KMS-11 (cell line): ENCODE measurements around the gene NFATC1.

Experiments
- H2AFZ ChIP-seq: fragments of 200-600 bp; sonication (generic); 2 replicates; pipeline ENCODE4 v1.6.1; 2016; ENCODE audit warnings: antibody characterized with exemption, mixed run types, low read depth
- H3K27ac ChIP-seq: fragments of 200-600 bp; sonication (generic); 2 replicates; pipeline ENCODE4 v1.6.1; 2016; ENCODE audit warnings: mild to moderate bottlenecking, mixed run types
- H3K27me3 ChIP-seq: fragments of 200-600 bp; sonication (generic); 2 replicates; pipeline ENCODE4 v1.6.1; 2017; ENCODE audit warnings: mild to moderate bottlenecking, low read depth, mixed run types, moderate library complexity; ENCODE audit not compliant: insufficient read depth
- H3K36me3 ChIP-seq: fragments of 200-600 bp; sonication (generic); 2 replicates; pipeline ENCODE4 v1.6.1; 2017; ENCODE audit warnings: mild to moderate bottlenecking, mixed run types; ENCODE audit not compliant: insufficient read depth
- H3K4me1 ChIP-seq: fragments of 200-600 bp; sonication (generic); 2 replicates; pipeline ENCODE4 v1.6.1; 2016; ENCODE audit warnings: mild to moderate bottlenecking, low read depth, mixed run types; ENCODE audit not compliant: poor library complexity, severe bottlenecking
- H3K4me2 ChIP-seq: fragments of 200-600 bp; sonication (generic); 2 replicates; pipeline ENCODE4 v1.7.0; 2016; ENCODE audit warnings: mild to moderate bottlenecking, mixed run types
- H3K4me3 ChIP-seq: fragments of 200-600 bp; sonication (generic); IDR thresholded peaks from 2 replicates; pipeline ENCODE4 v1.6.1; 2017; ENCODE audit warnings: low read depth, low read length, mixed read lengths; ENCODE audit not compliant: insufficient read depth
- H3K79me2 ChIP-seq: fragments of 200-600 bp; sonication (generic); 2 replicates; pipeline ENCODE4 v1.6.1; 2016; ENCODE audit warnings: low read depth, mixed run types; ENCODE audit not compliant: insufficient read depth
- H3K9ac ChIP-seq: fragments of 200-600 bp; sonication (generic); 2 replicates; pipeline ENCODE4 v1.6.1; 2016; ENCODE audit warnings: mild to moderate bottlenecking, mixed run types
- H4K20me1 ChIP-seq: fragments of 200-600 bp; sonication (generic); 2 replicates; pipeline ENCODE4 v1.6.1; 2016; ENCODE audit warnings: mild to moderate bottlenecking, mixed run types; ENCODE audit not compliant: insufficient read depth
- CTCF ChIP-seq: fragments of 200-600 bp; sonication (generic); conservative IDR thresholded peaks from 2 replicates; pipeline ENCODE4 v1.6.1; 2017; ENCODE audit warnings: low read depth, mild to moderate bottlenecking, antibody characterized with exemption, low read length, moderate library complexity, mixed read lengths

The NFATC1 gene

GRCh38 chr18:79451237-79452125, 55.8 kb downstream of the NFATC1 start:
- Histone ChIP-seq H3K4me1 (no peaks in the 10 kb centered on the region), H3K79me2 (no peaks in the 10 kb centered on the region), H3K27ac (no peak overlapping the region), H3K4me3 (no peak overlapping the region), H2AFZ (no peak overlapping the region), H3K9ac (no peak overlapping the region), H4K20me1 (no peaks in the 10 kb centered on the region), H3K4me2 (no peak overlapping the region), H3K36me3 (peaks cover 3% of the 10 kb centered on the region; the same call in 1 of the 2 replicates), H3K27me3 (no peaks in the 10 kb centered on the region)
- no peak for TF ChIP-seq CTCF

GRCh38 chr18:79452190-79452990, 56.7 kb downstream of the NFATC1 start:
- Histone ChIP-seq H3K27ac (no peak overlapping the region), H3K36me3 (peaks cover 3% of the 10 kb centered on the region; the same call in 1 of the 2 replicates), H3K9ac (no peak overlapping the region), H3K4me3 (no peak overlapping the region), H3K27me3 (no peaks in the 10 kb centered on the region), H3K4me1 (no peaks in the 10 kb centered on the region), H4K20me1 (no peaks in the 10 kb centered on the region), H3K79me2 (no peaks in the 10 kb centered on the region), H3K4me2 (no peak overlapping the region), H2AFZ (no peak overlapping the region)
- no peak for TF ChIP-seq CTCF

DNA sequence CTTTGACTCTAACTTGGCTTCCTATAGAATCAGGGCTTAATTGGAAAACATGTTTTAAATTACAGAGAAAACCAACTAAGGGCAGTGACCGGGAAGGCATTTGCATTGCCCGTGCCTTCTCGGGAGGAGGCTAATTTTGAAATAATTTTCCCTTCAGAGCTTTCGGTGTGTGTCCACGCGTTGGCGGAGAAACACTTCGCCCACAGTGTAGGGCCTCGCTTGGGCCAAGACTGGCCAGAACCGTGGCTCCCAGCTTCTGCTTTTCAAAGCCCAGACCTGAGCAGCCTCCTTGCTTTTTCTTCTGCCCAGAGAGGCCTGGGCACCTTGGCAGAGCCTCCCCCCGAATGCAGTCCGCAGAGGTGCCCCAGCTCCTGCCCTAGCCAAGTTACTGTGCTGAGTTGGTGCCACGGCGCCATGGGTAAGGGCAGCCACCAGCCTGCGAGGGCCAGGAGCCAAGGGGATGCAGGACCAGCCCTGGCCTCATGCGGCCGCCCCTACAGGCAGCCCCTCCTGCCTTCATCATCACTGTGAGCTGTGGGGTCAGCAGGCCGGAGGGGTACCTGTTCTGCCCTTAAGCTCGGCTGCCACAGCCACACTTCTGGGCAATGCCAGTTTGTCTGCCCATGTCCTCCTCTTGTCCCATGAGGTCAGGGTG, 57.4 kb downstream of the NFATC1 start:
- no peak overlapping the region for H3K4me3 ChIP-seq
- no peaks in the 10 kb centered on the region for H3K79me2 ChIP-seq
- H2AFZ ChIP-seq: no peak overlapping the region
- H4K20me1 ChIP-seq: no peaks in the 10 kb centered on the region
- no peak overlapping the region for H3K9ac ChIP-seq
- H3K4me2 ChIP-seq: no peak overlapping the region
- no peak for TF ChIP-seq CTCF
- H3K4me1 ChIP-seq: no peaks in the 10 kb centered on the region
- no peak overlapping the region for H3K27ac ChIP-seq
- peaks cover 3% of the 10 kb centered on the region; the same call in 1 of the 2 replicates for H3K36me3 ChIP-seq
- H3K27me3 ChIP-seq: no peaks in the 10 kb centered on the region

- Histone ChIP-seq H3K27ac (no peak overlapping the region), H3K4me2 (no peak overlapping the region), H2AFZ (no peak overlapping the region), H3K27me3 (no peaks in the 10 kb centered on the region), H3K4me1 (no peaks in the 10 kb centered on the region), H3K36me3 (peaks cover 3% of the 10 kb centered on the region; the same call in 1 of the 2 replicates), H4K20me1 (no peaks in the 10 kb centered on the region), H3K9ac (no peak overlapping the region), H3K4me3 (no peak overlapping the region), H3K79me2 (no peaks in the 10 kb centered on the region)
- TF ChIP-seq CTCF: no peak
Measured at GRCh38 chr18:79453816-79454735, 58.3 kb downstream of the NFATC1 start.
